H9 (cell line): ENCODE measurements around the gene OR51V1. TPM values are rescaled to one million over a fixed set of nuclear protein-coding genes. Genes with fewer than 3 reads are reported as not detected.

Source experiments
- DNase-seq: peaks from one replicate; pipeline ENCODE4 v3.0.0-alpha.2; 2017
- H2AFZ ChIP-seq: one replicate; pipeline ENCODE4 v1.6.1; 2013; ENCODE audit warnings: mild to moderate bottlenecking, low read length, control low read depth, moderate library complexity
- H2AK5ac ChIP-seq: 2 replicates; pipeline ENCODE4 v1.6.1; 2013; ENCODE audit warnings: low read length, control low read depth, mixed read lengths; ENCODE audit not compliant: insufficient read length
- H2BK120ac ChIP-seq: one replicate; pipeline ENCODE4 v1.6.1; 2013; ENCODE audit warnings: low read depth, mild to moderate bottlenecking, low read length, control low read depth, inconsistent platforms; ENCODE audit not compliant: poor library complexity, severe bottlenecking
- H2BK12ac ChIP-seq: 2 replicates; pipeline ENCODE4 v1.6.1; 2013; ENCODE audit warnings: low read length, control low read depth, mixed read lengths, low read depth; ENCODE audit not compliant: insufficient read length
- H2BK15ac ChIP-seq: 2 replicates; pipeline ENCODE4 v1.6.1; 2013; ENCODE audit warnings: low read depth, low read length, control low read depth
- H2BK20ac ChIP-seq: one replicate; pipeline ENCODE4 v1.6.1; 2013; ENCODE audit warnings: low read depth, mild to moderate bottlenecking, low read length, control low read depth, inconsistent platforms; ENCODE audit not compliant: poor library complexity, severe bottlenecking
- H2BK5ac ChIP-seq: 2 replicates; pipeline ENCODE4 v1.6.1; 2013; ENCODE audit warnings: low read length, control low read depth, mixed read lengths; ENCODE audit not compliant: insufficient read length
- H3K14ac ChIP-seq: 2 replicates; pipeline ENCODE4 v1.6.1; 2013; ENCODE audit warnings: low read length, control low read depth; ENCODE audit not compliant: insufficient read depth
- H3K18ac ChIP-seq: 2 replicates; pipeline ENCODE4 v1.6.1; 2013; ENCODE audit warnings: low read depth, mild to moderate bottlenecking, mixed read lengths, low read length, control low read depth; ENCODE audit not compliant: insufficient read length
- H3K23ac ChIP-seq: 2 replicates; pipeline ENCODE4 v1.6.1; 2013; ENCODE audit warnings: low read length, control low read depth, mixed read lengths, low read depth; ENCODE audit not compliant: insufficient read length
- H3K23me2 ChIP-seq: 2 replicates; pipeline ENCODE4 v1.6.1; 2013; ENCODE audit warnings: low read depth, mild to moderate bottlenecking, mixed read lengths, low read length, control low read depth; ENCODE audit not compliant: insufficient read length, poor library complexity, severe bottlenecking
- H3K27ac ChIP-seq: 2 replicates; pipeline ENCODE4 v1.5.1; 2013; ENCODE audit warnings: low read length, control low read depth, mixed read lengths, low read depth; ENCODE audit not compliant: insufficient read length
- H3K27me3 ChIP-seq: 2 replicates; pipeline ENCODE4 v1.6.1; 2013; ENCODE audit warnings: low read length, control low read depth, inconsistent platforms; ENCODE audit not compliant: insufficient read depth
- H3K4ac ChIP-seq: 2 replicates; pipeline ENCODE4 v1.6.1; 2013; ENCODE audit warnings: low read depth, mild to moderate bottlenecking, control low read depth, inconsistent platforms, low read length, moderate library complexity
- H3K4me1 ChIP-seq: 2 replicates; pipeline ENCODE4 v1.6.1; 2013; ENCODE audit warnings: low read length, control low read depth, inconsistent platforms; ENCODE audit not compliant: insufficient read depth
- H3K4me2 ChIP-seq: 2 replicates; pipeline ENCODE4 v1.6.1; 2013; ENCODE audit warnings: low read length, control low read depth, mixed read lengths; ENCODE audit not compliant: insufficient read length, insufficient read depth
- H3K56ac ChIP-seq: 2 replicates; pipeline ENCODE4 v1.6.1; 2013; ENCODE audit warnings: low read depth, mild to moderate bottlenecking, mixed read lengths, low read length, control low read depth; ENCODE audit not compliant: insufficient read length
- H3K79me1 ChIP-seq: 2 replicates; pipeline ENCODE4 v1.6.1; 2013; ENCODE audit warnings: low read depth, mild to moderate bottlenecking, moderate library complexity, low read length, control low read depth, inconsistent platforms; ENCODE audit not compliant: insufficient read depth, poor library complexity, severe bottlenecking
- H3K79me2 ChIP-seq: 2 replicates; pipeline ENCODE4 v1.6.1; 2013; ENCODE audit warnings: low read length, control low read depth, inconsistent platforms; ENCODE audit not compliant: insufficient read depth
- H3K9ac ChIP-seq: 2 replicates; pipeline ENCODE4 v1.6.1; 2013; ENCODE audit warnings: low read length, control low read depth, mixed read lengths; ENCODE audit not compliant: insufficient read length; ENCODE audit errors: extremely low read depth
- H3K9me3 ChIP-seq: one replicate; pipeline ENCODE4 v1.6.1; 2013; ENCODE audit warnings: low read depth, low read length, inconsistent platforms; ENCODE audit not compliant: control insufficient read depth
- H3T11ph ChIP-seq: one replicate; pipeline ENCODE4 v1.6.1; 2013; ENCODE audit warnings: mild to moderate bottlenecking, low read length, control low read depth, inconsistent platforms
- H4K20me1 ChIP-seq: one replicate; pipeline ENCODE4 v1.6.1; 2013; ENCODE audit not compliant: control insufficient read depth, insufficient read length, insufficient read depth
- H4K5ac ChIP-seq: 2 replicates; pipeline ENCODE4 v1.6.1; 2013; ENCODE audit warnings: low read depth, mild to moderate bottlenecking, mixed read lengths, low read length, control low read depth; ENCODE audit not compliant: insufficient read length
- H4K8ac ChIP-seq: replicated peaks from 2 replicates; pipeline ENCODE4 v1.6.1; 2013; ENCODE audit warnings: low read length, control low read depth, mixed read lengths, low read depth; ENCODE audit not compliant: insufficient read length
- H4K91ac ChIP-seq: 2 replicates; pipeline ENCODE4 v1.6.1; 2013; ENCODE audit warnings: low read depth, mild to moderate bottlenecking, moderate library complexity, mixed read lengths, low read length, control low read depth; ENCODE audit not compliant: insufficient read length
- H3K27ac Mint-ChIP-seq, 3 experiments: 2 replicates in 2 of 3; 3 replicates in 1 of 3; pipeline ENCODE4 v1.8.0; 2020 to 2021; ENCODE audit warnings: mixed read lengths in 3 of 3, mild to moderate bottlenecking in 1 of 3, moderate library complexity in 1 of 3
- H3K27me3 Mint-ChIP-seq: 2 replicates; pipeline ENCODE4 v1.8.0; 2021; ENCODE audit warnings: low read depth, mild to moderate bottlenecking, moderate library complexity, mixed read lengths
- H3K36me3 Mint-ChIP-seq, 3 experiments: 2 replicates in 2 of 3; 3 replicates in 1 of 3; pipeline ENCODE4 v1.8.0; 2020 to 2021; ENCODE audit warnings: low read depth in 3 of 3, mixed read lengths in 3 of 3; ENCODE audit not compliant: insufficient read depth in 1 of 3
- H3K4me1 Mint-ChIP-seq, 2 experiments: 2 replicates each; pipeline ENCODE4 v1.8.0; 2020; ENCODE audit warnings: mixed read lengths in 2 of 2
- H3K4me3 Mint-ChIP-seq, 2 experiments: 2 replicates in 1 of 2; 3 replicates in 1 of 2; pipeline ENCODE4 v1.8.0; 2020 to 2021; ENCODE audit warnings: mild to moderate bottlenecking in 2 of 2, mixed read lengths in 2 of 2, moderate library complexity in 1 of 2
- H3K9me3 Mint-ChIP-seq, 2 experiments: 2 replicates in 1 of 2; 3 replicates in 1 of 2; pipeline ENCODE4 v1.8.0; 2020; ENCODE audit warnings: mild to moderate bottlenecking in 2 of 2, mixed read lengths in 2 of 2, moderate library complexity in 1 of 2
- WGBS: extraction: QIAGEN DNeasy Blood & Tissue Kit; methylation state at CpG from one replicate; pipeline ENCODE4 v1.1.7; 2013; ENCODE audit warnings: missing lambda C conversion rate, low lambda C conversion rate, mixed read lengths; ENCODE audit not compliant: insufficient read length; ENCODE audit errors: extremely low coverage; 5-methylcytosine and 5-hydroxymethylcytosine counted together
- total RNA-seq: library from RNA; stranded (reverse); gene quantifications from 2 replicates; pipeline ENCODE4 v1.2.1, GENCODE V29; 2021
- TF ChIP-seq, protein P1 (sequence below): fragments of 200-600 bp; sonication (generic); conservative IDR thresholded peaks from 3 replicates; pipeline ENCODE4 v1.8.0; 2021; ENCODE audit warnings: antibody characterized with exemption, mild to moderate bottlenecking

OR51V1 gene
- total RNA-seq, 1 experiment from 2014 or later = not detected

DNA sequence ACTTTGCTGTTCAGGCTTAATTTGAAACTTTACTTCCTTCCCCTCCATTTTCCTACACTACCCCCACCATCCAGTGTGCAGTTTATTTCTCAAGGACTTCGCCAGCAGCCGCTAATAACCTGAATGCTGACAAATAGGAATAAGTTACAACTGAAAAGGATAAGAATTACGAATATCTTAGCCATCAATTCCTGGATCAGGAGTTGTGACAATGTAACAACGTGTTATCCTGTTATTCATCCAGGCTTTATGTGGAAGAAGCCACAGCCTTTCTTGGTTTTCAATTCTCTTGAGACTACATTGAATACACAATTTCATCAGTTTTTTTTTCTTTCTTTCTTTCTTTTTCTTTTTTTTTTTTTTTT, 43.3 kb upstream of the OR51V1 start:
- Histone ChIP-seq H3K14ac (no peak overlapping the region), H3K4me2 (no peak overlapping the region), H3K27me3 (no peaks in the 10 kb centered on the region), H3K56ac (no peak overlapping the region), H2BK20ac (no peak overlapping the region), H3K23ac (no peak overlapping the region), H3K79me1 (no peaks in the 10 kb centered on the region), H3K9me3 (no peaks in the 10 kb centered on the region), H3T11ph (no peak overlapping the region), H3K9ac (no peak overlapping the region), H4K91ac (no peak overlapping the region), H4K5ac (no peak overlapping the region), H3K4me1 (no peaks in the 10 kb centered on the region), H3K4ac (no peak overlapping the region), H4K8ac (no peak overlapping the region), H2AK5ac (no peak overlapping the region), H3K27ac (no peak overlapping the region), H2BK15ac (no peak overlapping the region), H3K79me2 (no peaks in the 10 kb centered on the region), H2AFZ (no peak overlapping the region), H4K20me1 (no peaks in the 10 kb centered on the region), H3K23me2 (no peaks in the 10 kb centered on the region), H3K18ac (no peak overlapping the region), H2BK120ac (no peak overlapping the region), H2BK12ac (no peak overlapping the region), H2BK5ac (no peak overlapping the region)
- Mint-ChIP-seq H3K36me3 (no peaks in the 10 kb centered on the region), H3K4me3 (no peak overlapping the region), H3K27me3 (peaks cover 2% of the 10 kb centered on the region), H3K9me3 (no peaks in the 10 kb centered on the region), H3K4me1 (no peaks in the 10 kb centered on the region), H3K27ac (no peak overlapping the region)
- no CpG with 5 or more reads among the region's 4 CpGs for WGBS
- TF ChIP-seq, protein P1, sequence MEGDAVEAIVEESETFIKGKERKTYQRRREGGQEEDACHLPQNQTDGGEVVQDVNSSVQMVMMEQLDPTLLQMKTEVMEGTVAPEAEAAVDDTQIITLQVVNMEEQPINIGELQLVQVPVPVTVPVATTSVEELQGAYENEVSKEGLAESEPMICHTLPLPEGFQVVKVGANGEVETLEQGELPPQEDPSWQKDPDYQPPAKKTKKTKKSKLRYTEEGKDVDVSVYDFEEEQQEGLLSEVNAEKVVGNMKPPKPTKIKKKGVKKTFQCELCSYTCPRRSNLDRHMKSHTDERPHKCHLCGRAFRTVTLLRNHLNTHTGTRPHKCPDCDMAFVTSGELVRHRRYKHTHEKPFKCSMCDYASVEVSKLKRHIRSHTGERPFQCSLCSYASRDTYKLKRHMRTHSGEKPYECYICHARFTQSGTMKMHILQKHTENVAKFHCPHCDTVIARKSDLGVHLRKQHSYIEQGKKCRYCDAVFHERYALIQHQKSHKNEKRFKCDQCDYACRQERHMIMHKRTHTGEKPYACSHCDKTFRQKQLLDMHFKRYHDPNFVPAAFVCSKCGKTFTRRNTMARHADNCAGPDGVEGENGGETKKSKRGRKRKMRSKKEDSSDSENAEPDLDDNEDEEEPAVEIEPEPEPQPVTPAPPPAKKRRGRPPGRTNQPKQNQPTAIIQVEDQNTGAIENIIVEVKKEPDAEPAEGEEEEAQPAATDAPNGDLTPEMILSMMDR = no peak
- DNase-seq = no peak
